Calu3 (cell line): ENCODE data around the gene GLIPR1L1. TPM values are rescaled to one million over a fixed set of nuclear protein-coding genes. Genes with fewer than 3 reads are reported as not detected.

Source experiments
- BruUV-seq: library from RNA; stranded (reverse); fragments of 400-500 nt; replicated peaks from 2 replicates; lab custom pipeline; 2021; lab: Mats Ljungman, UMichigan
- CTCF ChIA-PET: fragments of 300-600 bp; sonication (Branson Sonifier 250); formaldehyde crosslinking; loops from one replicate; lab custom pipeline; 2022; ENCODE audit warnings: antibody characterized with exemption; lab: Charles Lee
- DNase-seq: peaks from one replicate; pipeline ENCODE4 v3.0.0; 2022
- H3K27ac Mint-ChIP-seq: one replicate; pipeline ENCODE4 v1.8.0; 2022; ENCODE audit warnings: mixed read lengths; ENCODE audit not compliant: unreplicated experiment
- H3K27me3 Mint-ChIP-seq: one replicate; pipeline ENCODE4 v1.8.0; 2022; ENCODE audit warnings: mixed read lengths; ENCODE audit not compliant: unreplicated experiment
- H3K36me3 Mint-ChIP-seq: one replicate; pipeline ENCODE4 v1.8.0; 2022; ENCODE audit warnings: mild to moderate bottlenecking, moderate library complexity, mixed read lengths; ENCODE audit not compliant: insufficient read depth, unreplicated experiment
- H3K4me1 Mint-ChIP-seq: one replicate; pipeline ENCODE4 v1.8.0; 2022; ENCODE audit warnings: mild to moderate bottlenecking, low read depth, mixed read lengths; ENCODE audit not compliant: unreplicated experiment
- H3K4me3 Mint-ChIP-seq: one replicate; pipeline ENCODE4 v1.8.0; 2022; ENCODE audit warnings: mild to moderate bottlenecking, low read depth, moderate library complexity, mixed read lengths; ENCODE audit not compliant: unreplicated experiment
- H3K9me3 Mint-ChIP-seq: one replicate; pipeline ENCODE4 v1.8.0; 2022; ENCODE audit warnings: low read depth, mixed read lengths; ENCODE audit not compliant: unreplicated experiment
- intact Hi-C: fragments of 100-400 bp; cut with micrococcal nuclease; formaldehyde crosslinking; loops from one replicate; pipeline ENCODE4 v1.10.0; 2022; ENCODE audit not compliant: unreplicated experiment
- total RNA-seq: library from RNA; stranded (reverse); gene quantifications from 2 replicates; pipeline ENCODE4 v1.2.3, GENCODE V29; 2022
- TF ChIP-seq, protein P1 (sequence below): fragments of 200-600 bp; IDR thresholded peaks from one replicate; pipeline ENCODE4 v1.8.0; 2022; ENCODE audit warnings: antibody characterized with exemption; ENCODE audit not compliant: unreplicated experiment

GLIPR1L1 gene
- total RNA-seq, 1 experiment from 2014 or later, result not detected

- Mint-ChIP-seq H3K4me3 (no peak overlapping the region), H3K4me1 (no peaks in the 10 kb centered on the region), H3K27me3 (no peaks in the 10 kb centered on the region), H3K9me3 (peaks cover 5% of the 10 kb centered on the region), H3K36me3 (no peaks in the 10 kb centered on the region), H3K27ac (no peak overlapping the region)
- BruUV-seq, result no TSS peak
- CTCF ChIA-PET, result no interaction called here
- DNase-seq, result no peak
- intact Hi-C loops, result no loop called here
- TF ChIP-seq, protein P1, sequence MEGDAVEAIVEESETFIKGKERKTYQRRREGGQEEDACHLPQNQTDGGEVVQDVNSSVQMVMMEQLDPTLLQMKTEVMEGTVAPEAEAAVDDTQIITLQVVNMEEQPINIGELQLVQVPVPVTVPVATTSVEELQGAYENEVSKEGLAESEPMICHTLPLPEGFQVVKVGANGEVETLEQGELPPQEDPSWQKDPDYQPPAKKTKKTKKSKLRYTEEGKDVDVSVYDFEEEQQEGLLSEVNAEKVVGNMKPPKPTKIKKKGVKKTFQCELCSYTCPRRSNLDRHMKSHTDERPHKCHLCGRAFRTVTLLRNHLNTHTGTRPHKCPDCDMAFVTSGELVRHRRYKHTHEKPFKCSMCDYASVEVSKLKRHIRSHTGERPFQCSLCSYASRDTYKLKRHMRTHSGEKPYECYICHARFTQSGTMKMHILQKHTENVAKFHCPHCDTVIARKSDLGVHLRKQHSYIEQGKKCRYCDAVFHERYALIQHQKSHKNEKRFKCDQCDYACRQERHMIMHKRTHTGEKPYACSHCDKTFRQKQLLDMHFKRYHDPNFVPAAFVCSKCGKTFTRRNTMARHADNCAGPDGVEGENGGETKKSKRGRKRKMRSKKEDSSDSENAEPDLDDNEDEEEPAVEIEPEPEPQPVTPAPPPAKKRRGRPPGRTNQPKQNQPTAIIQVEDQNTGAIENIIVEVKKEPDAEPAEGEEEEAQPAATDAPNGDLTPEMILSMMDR, result no peak
These were observed 80.2 kb downstream of the GLIPR1L1 start for GRCh38 chr12:75414671-75415070.

- Mint-ChIP-seq H3K27ac (no peak overlapping the region), H3K4me3 (no peak overlapping the region), H3K4me1 (no peaks in the 10 kb centered on the region), H3K27me3 (no peaks in the 10 kb centered on the region), H3K36me3 (no peaks in the 10 kb centered on the region), H3K9me3 (peaks cover 8% of the 10 kb centered on the region)
- TF ChIP-seq, protein P1, result no peak
- CTCF ChIA-PET, result no interaction called here
- BruUV-seq, result no TSS peak
- DNase-seq, result no peak
- intact Hi-C loops, result no loop called here
These were observed 85.4 kb downstream of the GLIPR1L1 start for GRCh38 chr12:75419841-75420240.

Other genes starting within 250 kb of the GLIPR1L1 start
- gene KCNC2, start 124.8 kb upstream of the GLIPR1L1 start, total RNA-seq, result not detected in 2 replicates
- gene CAPS2, start 4.3 kb upstream of the GLIPR1L1 start, total RNA-seq, result 11.8 and 12.1 TPM in 2 replicates
- gene GLIPR1L2, start 56.4 kb downstream of the GLIPR1L1 start, total RNA-seq, result 0.76 TPM in 1 of 2 replicates, not detected in the other
- 27.7 and 38.5 TPM in 2 replicates for gene GLIPR1, start 146.1 kb downstream of the GLIPR1L1 start, total RNA-seq
- gene KRR1, start 176.9 kb downstream of the GLIPR1L1 start, total RNA-seq, result 110 and 114 TPM in 2 replicates